Esophagus (tissue), 2 donors: ENCODE measurements around the gene WWP2. TPM values are rescaled to one million over a fixed set of nuclear protein-coding genes. Genes with fewer than 3 reads are reported as not detected.

Experiments
- H3K27ac ChIP-seq, 2 donors: one replicate each; pipeline ENCODE4 v1.5.1; 2013; ENCODE audit warnings: low read depth in 2 of 2, mild to moderate bottlenecking in 2 of 2, inconsistent platforms in 1 of 2, low read length in 1 of 2, moderate library complexity in 1 of 2
- H3K27me3 ChIP-seq, 2 donors: one replicate each; pipeline ENCODE4 v1.6.1; 2013; ENCODE audit warnings: low read length in 2 of 2, control low read depth in 1 of 2, mild to moderate bottlenecking in 1 of 2; ENCODE audit not compliant: insufficient read depth in 2 of 2, control insufficient read depth in 1 of 2
- H3K36me3 ChIP-seq, 2 donors: one replicate each; pipeline ENCODE4 v1.6.1; 2013; ENCODE audit warnings: low read length in 1 of 2; ENCODE audit not compliant: control insufficient read depth in 2 of 2, insufficient read depth in 2 of 2
- H3K4me1 ChIP-seq, 2 donors: one replicate each; pipeline ENCODE4 v1.6.1; 2013; ENCODE audit warnings: low read length in 1 of 2; ENCODE audit not compliant: control insufficient read depth in 2 of 2, insufficient read depth in 2 of 2
- H3K4me3 ChIP-seq, 2 donors: one replicate each; pipeline ENCODE4 v1.5.1; 2013; ENCODE audit warnings: low read length in 2 of 2, mild to moderate bottlenecking in 2 of 2, low read depth in 1 of 2, moderate library complexity in 1 of 2
- H3K9me3 ChIP-seq, 2 donors: one replicate each; pipeline ENCODE4 v1.6.1; 2013; ENCODE audit warnings: mild to moderate bottlenecking in 2 of 2, low read depth in 1 of 2, low read length in 1 of 2, moderate library complexity in 1 of 2; ENCODE audit not compliant: control insufficient read depth in 2 of 2, insufficient read depth in 1 of 2
- WGBS, 2 donors: extraction: QIAGEN DNeasy Blood & Tissue Kit; methylation state at CpG; one replicate each; pipeline ENCODE4 v1.1.7; 2013; 5-methylcytosine and 5-hydroxymethylcytosine counted together
- polyA plus RNA-seq, 2 donors: library from polyadenylated mRNA; stranded (reverse); fragments of 200-250 nt; gene quantifications; one replicate each; pipeline ENCODE4 v1.2.3, GENCODE V29; 2013
- donor health status: healthy with polysubstance abuse.
- donor health status: Bipolar disorder and iron deficiency.

WWP2 gene
- 10 to 100 TPM; 17.7 to 18.5 TPM for polyA plus RNA-seq

GRCh38 chr16:69761983-69762813, at the start of gene WWP2:
Gene WWP2, plus strand, starts transcription at chr16:69762332. Its CDS starts 24,679 bp downstream, at chr16:69787011.
- Histone ChIP-seq H3K27me3 (no peaks in the 10 kb centered on the region), H3K36me3 (no peaks in the 10 kb centered on the region), H3K4me3 (peak within 1 kb of the TSS; percentile 69 to 92), H3K27ac (peak within 1 kb of the TSS; percentile 93 to 96), H3K9me3 (no peaks in the 10 kb centered on the region), H3K4me1 (no peaks in the 10 kb centered on the region)
- 0 to 1% methylated on average over 40 to 68 of the region's 68 CpGs for WGBS, 2 donors

DNA sequence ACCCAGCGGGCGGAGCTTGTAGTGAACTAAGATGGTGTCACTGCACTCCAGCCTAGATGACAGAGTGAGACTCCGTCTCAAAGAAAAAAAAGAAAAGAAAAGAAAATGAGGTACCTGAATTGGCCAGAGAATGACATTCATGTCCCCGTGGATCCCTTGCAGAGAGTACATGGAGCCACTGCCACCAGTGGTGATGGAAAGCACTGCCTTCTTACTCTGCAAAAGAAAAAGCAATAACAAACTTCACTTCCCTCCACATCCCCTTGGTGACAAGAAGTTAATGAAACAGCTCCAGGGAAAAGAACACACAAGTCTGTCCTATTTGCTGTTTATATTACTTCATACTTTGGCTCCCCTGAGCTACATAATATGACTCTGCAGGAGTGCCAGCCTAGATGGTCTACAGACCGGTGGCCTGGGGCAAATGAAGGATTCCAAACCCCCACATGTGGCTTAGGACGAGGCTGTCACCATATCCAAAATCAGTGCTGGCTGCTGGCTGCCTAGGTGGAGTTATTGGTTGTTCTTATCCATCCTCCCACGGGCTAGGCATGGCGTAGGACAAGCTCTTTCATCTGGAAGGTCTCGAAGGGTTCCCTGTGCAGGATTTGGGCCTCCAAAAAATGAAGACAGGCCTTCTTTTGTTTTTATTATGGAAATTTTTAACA, 49.1 kb upstream of the WWP2 start:
- Histone ChIP-seq H3K36me3 (peaks cover 5 to 15% of the 10 kb centered on the region in 2 donors), H3K27ac (peak overlapping the region in 1 of 2 donors; percentile 45), H3K9me3 (no peaks in the 10 kb centered on the region), H3K4me1 (no peaks in the 10 kb centered on the region), H3K4me3 (no peak overlapping the region), H3K27me3 (no peaks in the 10 kb centered on the region)
- 86 to 90% methylated on average over 9 of the region's 9 CpGs for WGBS, 2 donors

GRCh38 chr16:69717066-69717465, 45.1 kb upstream of the WWP2 start:
- Histone ChIP-seq H3K4me3 (no peak overlapping the region), H3K27ac (no peak overlapping the region), H3K36me3 (peaks cover 7 to 19% of the 10 kb centered on the region in 2 donors), H3K27me3 (no peaks in the 10 kb centered on the region), H3K9me3 (no peaks in the 10 kb centered on the region), H3K4me1 (no peaks in the 10 kb centered on the region)
- WGBS, 2 donors, result 90 to 93% methylated on average over 6 of the region's 6 CpGs

GRCh38 chr16:69718111-69718764, 43.9 kb upstream of the WWP2 start:
- Histone ChIP-seq H3K9me3 (no peaks in the 10 kb centered on the region), H3K4me3 (no peak overlapping the region), H3K4me1 (no peaks in the 10 kb centered on the region), H3K36me3 (peaks cover 7 to 19% of the 10 kb centered on the region in 2 donors), H3K27me3 (no peaks in the 10 kb centered on the region), H3K27ac (no peak overlapping the region)
- WGBS, 2 donors, result 84% methylated on average over 10 of the region's 10 CpGs

DNA sequence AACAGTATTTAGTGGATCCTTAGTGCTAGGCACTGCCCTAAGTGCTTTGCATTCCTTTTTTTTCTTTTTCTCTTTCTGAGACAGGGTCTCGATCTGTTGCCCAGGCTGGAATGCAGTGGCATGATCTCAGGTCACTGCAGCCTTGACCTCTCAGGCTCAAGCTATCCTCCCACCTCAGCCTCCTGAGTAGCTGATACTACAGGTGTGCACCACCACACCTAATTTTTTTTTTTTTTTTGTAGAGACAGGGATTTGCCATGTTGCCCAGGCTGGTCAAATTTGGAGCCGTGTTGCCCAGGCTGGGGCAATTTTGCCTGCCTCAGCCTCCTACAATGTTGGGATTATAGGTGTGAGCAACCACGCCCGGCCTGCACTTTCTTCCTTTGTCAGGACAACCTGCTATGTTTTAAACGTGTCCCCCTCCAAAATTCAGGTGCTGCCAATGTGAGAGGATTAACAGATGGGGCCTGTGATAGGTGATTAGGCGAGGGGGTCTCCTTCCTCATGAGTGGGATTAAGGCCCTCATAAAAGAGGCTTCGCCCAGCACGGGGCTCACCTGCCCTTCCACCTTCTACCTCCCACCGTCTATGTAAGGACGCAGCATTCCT, 41.2 kb upstream of the WWP2 start:
- Histone ChIP-seq H3K4me3 (no peak overlapping the region), H3K27me3 (no peaks in the 10 kb centered on the region), H3K4me1 (no peaks in the 10 kb centered on the region), H3K9me3 (no peaks in the 10 kb centered on the region), H3K27ac (no peak overlapping the region), H3K36me3 (peaks cover 7 to 10% of the 10 kb centered on the region in 2 donors)
- WGBS, 2 donors, result 89 to 92% methylated on average over 10 of the region's 10 CpGs

DNA sequence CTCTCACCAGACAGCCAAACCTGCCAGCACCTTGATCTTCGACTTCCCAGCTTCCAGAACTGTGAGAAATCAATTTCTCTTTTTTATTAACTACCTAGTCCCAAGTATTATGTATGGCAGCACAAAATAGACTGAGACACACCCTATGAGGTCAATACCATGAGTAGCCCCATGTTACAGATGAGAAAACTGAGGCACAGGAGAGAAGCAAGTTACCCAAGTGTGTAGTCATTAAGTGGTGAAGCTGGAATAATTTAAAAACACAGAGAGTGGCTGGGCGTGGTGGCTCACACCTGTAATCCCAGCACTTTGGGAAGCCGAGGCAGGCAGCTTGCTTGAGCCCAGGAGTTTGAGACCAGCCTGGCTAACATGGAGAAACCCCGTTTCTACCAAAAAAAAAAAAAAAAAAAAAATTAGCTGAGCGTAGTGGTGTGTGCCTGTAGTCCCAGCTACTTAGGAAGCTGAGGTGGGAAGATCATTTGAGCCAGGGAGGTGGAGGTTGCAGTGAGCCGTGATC, 40.6 kb upstream of the WWP2 start:
- H3K9me3 ChIP-seq, result no peaks in the 10 kb centered on the region
- H3K4me3 ChIP-seq, result no peak overlapping the region
- H3K4me1 ChIP-seq, result no peaks in the 10 kb centered on the region
- H3K36me3 ChIP-seq, result peaks cover 7 to 10% of the 10 kb centered on the region in 2 donors
- no peaks in the 10 kb centered on the region for H3K27me3 ChIP-seq
- no peak overlapping the region for H3K27ac ChIP-seq
- 92 to 93% methylated on average over 6 of the region's 6 CpGs for WGBS, 2 donors

GRCh38 chr16:69724414-69724873, 37.7 kb upstream of the WWP2 start:
- peak overlapping the region in 1 of 2 donors; percentile 11 for H3K27ac ChIP-seq
- WGBS, 2 donors, result 75 to 84% methylated on average over 2 of the region's 2 CpGs
- no peaks in the 10 kb centered on the region for H3K27me3 ChIP-seq
- H3K9me3 ChIP-seq, result no peaks in the 10 kb centered on the region
- H3K4me1 ChIP-seq, result no peaks in the 10 kb centered on the region
- H3K36me3 ChIP-seq, result no peaks in the 10 kb centered on the region
- H3K4me3 ChIP-seq, result peak overlapping the region in 1 of 2 donors; percentile 33

DNA sequence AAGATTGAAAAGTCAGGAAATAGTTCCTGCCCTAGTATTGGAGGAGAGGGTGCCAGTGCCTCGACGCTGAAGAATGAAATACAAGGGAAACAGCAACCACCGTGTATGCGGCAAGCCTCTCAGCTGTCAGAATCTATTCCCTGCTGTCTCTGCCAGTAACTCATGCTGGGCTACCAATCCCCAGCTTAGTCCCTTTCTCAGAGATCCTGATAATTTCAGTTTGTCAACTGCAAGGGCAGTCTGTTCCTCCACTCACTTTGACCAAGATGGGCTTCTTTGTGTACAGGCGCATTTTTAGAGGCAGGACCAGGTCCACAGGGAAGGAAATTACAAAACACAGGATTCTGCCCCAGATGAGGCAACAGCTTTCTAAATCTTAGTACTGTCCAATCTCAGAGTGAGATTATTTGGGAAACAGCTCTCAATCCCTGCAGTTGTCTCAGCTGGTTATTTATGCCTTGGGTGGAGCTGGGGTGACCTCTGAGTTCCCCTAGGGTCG, 37.1 kb upstream of the WWP2 start:
- no peaks in the 10 kb centered on the region for H3K4me1 ChIP-seq
- no peaks in the 10 kb centered on the region for H3K9me3 ChIP-seq
- 35 to 45% methylated on average over 6 of the region's 6 CpGs for WGBS, 2 donors
- no peaks in the 10 kb centered on the region for H3K27me3 ChIP-seq
- H3K36me3 ChIP-seq, result no peaks in the 10 kb centered on the region
- H3K4me3 ChIP-seq, result peak overlapping the region in 1 of 2 donors; percentile 59
- H3K27ac ChIP-seq, result peak overlapping the region; percentile 39 to 96
